ENCODE measurements around the gene REM2. TPM values are rescaled to one million over a fixed set of nuclear protein-coding genes. Genes with fewer than 3 reads are reported as not detected.

REM2 gene
- total RNA-seq, 1 experiment from 2014 or later: 0.47 TPM

GRCh38 chr14:22907429-22907828, 24.4 kb downstream of the REM2 start:
- Histone ChIP-seq H3K27ac (ENCODE audit: low read depth, low read length) (no peak overlapping the region), H3K9ac (ENCODE audit: low read length) (no peak overlapping the region), H3K36me3 (ENCODE audit: control insufficient read depth in 1 of 2, insufficient read depth in 2 of 2, low read length in 2 of 2) (peaks cover 49 to 56% of the 10 kb centered on the region in 2 experiments), H3K9me3 (ENCODE audit: control insufficient read depth in 1 of 2, insufficient read depth in 1 of 2, low read depth in 1 of 2, low read length in 2 of 2) (no peaks in the 10 kb centered on the region), H3K79me2 (ENCODE audit: insufficient read depth, low read length) (peaks cover 23% of the 10 kb centered on the region), H3K4me2 (ENCODE audit: low read length) (no peak overlapping the region), H3K4me1 (ENCODE audit: control insufficient read depth in 1 of 2, insufficient read depth in 2 of 2, low read length in 2 of 2) (no peaks in the 10 kb centered on the region), H4K20me1 (ENCODE audit: insufficient read depth) (no peaks in the 10 kb centered on the region), H3K27me3 (ENCODE audit: insufficient read depth, low read length) (no peaks in the 10 kb centered on the region), H3K9me2 (ENCODE audit: insufficient read depth) (no peaks in the 10 kb centered on the region), H2AFZ (ENCODE audit: low read depth, low read length, poor library complexity, severe bottlenecking) (no peak overlapping the region), H3K4me3 (replicated peaks in 1 of 2; ENCODE audit: low read depth in 1 of 2, low read length in 2 of 2) (no peak overlapping the region)
- ChIA-PET CTCF (no interaction called here), RAD21 (ENCODE audit: low non-redundant PET in 1 of 2, low total read pairs in 2 of 2, uncharacterized antibody in 2 of 2, unreplicated experiment in 2 of 2) (no interaction called here), POLR2A (interaction anchor here (1.0 kb wide), 1 partner anchor 11 kb away, joined by 3 read pairs; the partner anchor contains the start of gene RBM23)
- DNase-seq (ENCODE audit: low read depth, low spot score): no peak
- intact Hi-C loops (cut with micrococcal nuclease): no loop called here
- no peak for ATAC-seq
- TF ChIP-seq JUND (IDR thresholded peaks at IDR 0.05) (no peak), REST (IDR thresholded peaks at IDR 0.05; ENCODE audit: low read depth) (no peak), CTCF (IDR thresholded peaks at IDR 0.05 in 2 of 3, conservative IDR thresholded peaks at IDR 0.05 in 1 of 3; ENCODE audit: borderline replicate concordance in 1 of 3, insufficient read depth in 1 of 3, low read depth in 2 of 3, low read length in 2 of 3) (no peak), POLR2AphosphoS5 (IDR thresholded peaks at IDR 0.05; ENCODE audit: low read depth, low read length) (no peak), ELF1 (IDR thresholded peaks at IDR 0.05; ENCODE audit: borderline replicate concordance, low read depth) (no peak), ZNF274 (IDR thresholded peaks at IDR 0.05; ENCODE audit: low read depth, low read length) (no peak), EGR1 (IDR thresholded peaks at IDR 0.05; ENCODE audit: low read depth) (no peak), RAD21 (IDR thresholded peaks at IDR 0.05; ENCODE audit: low read depth) (no peak), CBX3 (IDR thresholded peaks at IDR 0.05; ENCODE audit: low read depth) (no peak), ATF3 (IDR thresholded peaks at IDR 0.05) (no peak), FOSL1 (IDR thresholded peaks at IDR 0.05; ENCODE audit: low read depth) (no peak), CEBPB (IDR thresholded peaks at IDR 0.05; ENCODE audit: low read depth) (no peak), EZH2 (IDR thresholded peaks at IDR 0.05) (no peak), ZFX (IDR thresholded peaks at IDR 0.05) (no peak), TCF7L2 (IDR thresholded peaks at IDR 0.05; ENCODE audit: borderline replicate concordance, extremely low read depth, insufficient read depth, insufficient read length) (no peak)
- TF ChIP-seq, protein P1, sequence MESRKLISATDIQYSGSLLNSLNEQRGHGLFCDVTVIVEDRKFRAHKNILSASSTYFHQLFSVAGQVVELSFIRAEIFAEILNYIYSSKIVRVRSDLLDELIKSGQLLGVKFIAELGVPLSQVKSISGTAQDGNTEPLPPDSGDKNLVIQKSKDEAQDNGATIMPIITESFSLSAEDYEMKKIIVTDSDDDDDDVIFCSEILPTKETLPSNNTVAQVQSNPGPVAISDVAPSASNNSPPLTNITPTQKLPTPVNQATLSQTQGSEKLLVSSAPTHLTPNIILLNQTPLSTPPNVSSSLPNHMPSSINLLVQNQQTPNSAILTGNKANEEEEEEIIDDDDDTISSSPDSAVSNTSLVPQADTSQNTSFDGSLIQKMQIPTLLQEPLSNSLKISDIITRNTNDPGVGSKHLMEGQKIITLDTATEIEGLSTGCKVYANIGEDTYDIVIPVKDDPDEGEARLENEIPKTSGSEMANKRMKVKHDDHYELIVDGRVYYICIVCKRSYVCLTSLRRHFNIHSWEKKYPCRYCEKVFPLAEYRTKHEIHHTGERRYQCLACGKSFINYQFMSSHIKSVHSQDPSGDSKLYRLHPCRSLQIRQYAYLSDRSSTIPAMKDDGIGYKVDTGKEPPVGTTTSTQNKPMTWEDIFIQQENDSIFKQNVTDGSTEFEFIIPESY (IDR thresholded peaks at IDR 0.05; ENCODE audit: extremely low read depth, insufficient replicate concordance, low read length): no peak
- TF ChIP-seq, protein P2, sequence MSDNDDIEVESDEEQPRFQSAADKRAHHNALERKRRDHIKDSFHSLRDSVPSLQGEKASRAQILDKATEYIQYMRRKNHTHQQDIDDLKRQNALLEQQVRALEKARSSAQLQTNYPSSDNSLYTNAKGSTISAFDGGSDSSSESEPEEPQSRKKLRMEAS (IDR thresholded peaks at IDR 0.05): no peak
- BruUV-seq (replicated peaks): no TSS peak

All from HCT116 (cell line).